GM12891 (cell line): ENCODE measurements around the gene CHI3L1.

Source experiments
- DNase-seq: peaks from one replicate; pipeline ENCODE4 v3.0.0; 2011; ENCODE audit warnings: low spot score; ENCODE audit not compliant: insufficient read length
- FAIRE-seq: peaks from 2 replicates; lab custom pipeline; 2011; peaks lifted over from hg19 to GRCh38; lab: Jason Lieb, UNC
- PAX5 ChIP-seq: IDR thresholded peaks from 2 replicates; pipeline ENCODE4 v1.6.1; 2011; ENCODE audit warnings: low read length, moderate library complexity, mild to moderate bottlenecking; ENCODE audit not compliant: insufficient read depth, severe bottlenecking
- POLR2A ChIP-seq: IDR thresholded peaks from 2 replicates; pipeline ENCODE4 v1.6.1; 2011; ENCODE audit warnings: low read depth, low read length, control low read depth
- POLR2AphosphoS5 ChIP-seq: IDR thresholded peaks from 2 replicates; pipeline ENCODE4 v1.6.1; 2011; ENCODE audit warnings: low read depth, low read length, control low read depth
- POU2F2 ChIP-seq: IDR thresholded peaks from 2 replicates; pipeline ENCODE4 v1.6.1; 2011; ENCODE audit warnings: low read depth, mild to moderate bottlenecking, control low read depth, low read length, moderate library complexity
- SPI1 ChIP-seq: IDR thresholded peaks from 2 replicates; pipeline ENCODE4 v1.6.1; 2011; ENCODE audit warnings: low read depth, low read length, control low read depth
- TAF1 ChIP-seq: IDR thresholded peaks from 2 replicates; pipeline ENCODE4 v1.6.1; 2011; ENCODE audit warnings: low read depth, low read length, control low read depth

CHI3L1 gene

DNA sequence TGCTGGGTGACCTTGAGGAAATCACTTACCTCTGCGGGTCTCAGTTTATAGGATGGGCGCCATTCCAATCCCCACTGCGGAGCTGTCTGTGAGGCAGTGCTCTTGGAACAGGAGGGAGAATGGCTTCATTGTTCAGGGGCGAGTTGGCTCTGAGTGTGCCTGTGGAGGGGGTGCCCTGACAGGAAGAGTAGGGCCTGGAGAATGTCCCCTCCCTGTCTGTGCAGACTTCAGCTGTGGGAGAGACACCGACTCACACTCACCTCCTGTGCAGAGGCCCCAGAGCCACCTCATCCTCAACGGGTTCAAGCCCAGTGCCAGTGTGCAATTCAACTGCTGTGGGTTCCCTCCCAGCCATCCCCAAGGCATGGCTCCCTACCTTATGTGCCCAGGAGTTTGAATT, 41.8 kb downstream of the CHI3L1 start:
- no peak for FAIRE-seq
- TF ChIP-seq PAX5: no peak
- no peak for TF ChIP-seq POLR2A
- no peak for TF ChIP-seq POU2F2
- TF ChIP-seq SPI1: no peak
- TF ChIP-seq TAF1: no peak
- TF ChIP-seq POLR2AphosphoS5: no peak
- DNase-seq: no peak

DNA sequence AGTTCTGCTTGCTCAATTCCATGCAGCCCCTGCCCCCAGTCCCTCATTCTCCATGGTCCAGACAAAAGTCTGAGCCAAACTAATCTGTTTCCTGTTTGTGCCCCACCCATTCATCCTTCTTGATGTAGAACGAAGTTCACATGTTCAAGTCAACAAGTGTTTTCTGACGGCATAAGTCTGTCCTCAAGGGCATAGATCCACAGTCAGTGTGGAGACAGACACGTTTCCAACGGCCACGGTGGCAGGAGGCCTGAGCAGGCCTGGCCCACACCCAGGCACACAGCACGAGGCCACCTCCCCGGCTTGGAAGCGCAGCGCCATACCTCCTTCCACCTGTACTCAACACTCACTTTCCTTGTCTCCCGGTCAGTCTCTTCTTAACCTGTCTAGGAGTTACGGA, 42.9 kb downstream of the CHI3L1 start:
- DNase-seq (no peak), FAIRE-seq (no peak)
- TF ChIP-seq TAF1 (no peak), POU2F2 (no peak), SPI1 (no peak), PAX5 (no peak), POLR2AphosphoS5 (no peak), POLR2A (no peak)

DNA sequence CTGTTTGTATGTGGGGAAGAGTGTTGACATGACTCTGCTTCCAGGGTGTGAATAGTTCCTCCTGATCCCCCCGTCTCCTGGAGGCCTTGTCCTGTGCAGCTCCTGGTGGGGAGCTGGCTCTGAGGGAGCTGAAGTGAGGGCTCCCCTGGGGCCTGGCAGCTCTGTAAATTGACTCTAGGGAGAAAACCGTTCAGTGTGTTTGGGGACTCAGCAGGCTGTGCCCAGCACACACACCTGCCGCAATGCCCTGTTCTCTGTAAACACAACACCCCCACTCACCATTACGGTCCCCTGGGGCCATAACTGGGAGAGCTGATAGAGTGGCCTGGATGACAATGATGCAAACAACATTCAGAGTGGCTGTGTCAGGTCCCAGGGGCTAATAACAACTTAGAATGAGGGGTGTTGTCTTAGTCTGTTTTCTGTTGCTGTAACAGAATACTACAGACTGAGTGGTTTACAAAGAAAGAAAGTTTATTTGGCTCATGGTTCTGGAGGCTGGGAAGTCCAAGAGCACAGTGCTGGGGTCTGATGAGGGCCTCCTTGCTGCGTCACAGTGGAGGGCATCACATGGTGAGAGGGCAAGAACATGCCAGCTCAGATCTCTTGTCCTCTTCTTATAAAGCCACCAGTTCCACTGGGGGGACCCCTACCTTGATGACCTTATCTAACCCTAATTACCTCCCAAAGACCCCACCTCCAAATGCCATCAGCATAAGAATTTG, 43.7 kb downstream of the CHI3L1 start:
- TF ChIP-seq PAX5 (no peak), POLR2A (no peak), TAF1 (no peak), SPI1 (no peak), POLR2AphosphoS5 (no peak), POU2F2 (no peak)
- DNase-seq (no peak), FAIRE-seq (no peak)

DNA sequence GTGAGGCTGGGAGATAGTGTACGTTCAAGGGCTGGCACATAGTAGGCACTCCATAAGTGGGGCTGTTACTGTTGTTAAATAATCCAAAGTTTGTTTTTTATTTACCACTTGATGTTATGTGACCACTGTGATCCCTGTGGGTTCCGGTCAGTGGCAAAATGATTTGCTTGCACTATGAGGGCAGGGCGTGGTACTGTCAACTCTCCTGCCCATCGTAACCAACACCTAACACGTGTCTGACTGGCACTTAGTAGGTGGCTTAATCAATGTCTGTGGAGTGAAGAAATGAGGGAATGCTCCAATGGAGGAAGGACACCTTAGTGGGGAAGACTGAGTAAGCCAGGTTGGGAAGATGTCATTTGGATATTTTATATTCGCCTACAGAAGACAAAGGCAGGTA, 44.4 kb downstream of the CHI3L1 start:
- FAIRE-seq (no peak), DNase-seq (no peak)
- TF ChIP-seq POLR2AphosphoS5: no peak

DNA sequence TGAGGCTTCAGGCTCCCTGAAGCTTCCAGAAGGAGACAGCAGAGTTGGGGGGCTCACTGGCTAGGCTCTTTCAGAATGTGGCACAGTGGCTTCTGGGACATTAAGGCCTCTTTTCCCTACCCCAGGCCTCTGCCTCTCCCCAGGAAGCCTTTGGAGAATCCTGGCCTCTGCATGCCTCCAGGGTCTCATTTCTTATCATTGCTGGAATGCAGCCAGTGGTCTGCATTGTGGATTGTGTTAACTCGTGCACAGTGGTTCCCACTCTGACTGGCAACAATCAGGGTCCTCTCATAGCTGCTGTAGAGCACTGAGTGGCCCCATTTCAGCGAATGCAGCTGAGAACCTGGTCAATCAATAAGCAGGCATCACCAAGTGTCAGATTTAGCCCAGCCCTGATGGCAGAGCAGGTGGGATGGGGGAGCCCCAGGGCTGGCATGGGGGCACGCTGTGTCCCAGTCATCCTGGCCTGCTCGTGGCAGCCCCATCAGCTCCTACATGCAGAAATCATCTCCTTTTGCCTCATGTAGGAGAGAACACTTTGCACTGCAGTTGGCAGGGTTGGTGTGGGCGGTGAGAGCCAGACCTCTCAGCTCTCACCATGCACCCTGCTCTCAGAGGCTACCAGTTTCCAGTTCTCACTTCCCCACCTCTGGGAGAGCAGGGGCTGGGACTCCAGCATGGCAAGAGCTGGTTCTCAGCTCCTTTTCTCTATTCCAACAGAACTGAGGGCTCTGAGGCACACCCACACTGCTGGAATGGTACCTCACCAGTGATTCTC, 45.6 kb downstream of the CHI3L1 start:
- DNase-seq (no peak), FAIRE-seq (no peak)
- TF ChIP-seq POLR2AphosphoS5 (no peak), TAF1 (no peak), POU2F2 (no peak), SPI1 (no peak), POLR2A (no peak), PAX5 (no peak)

DNA sequence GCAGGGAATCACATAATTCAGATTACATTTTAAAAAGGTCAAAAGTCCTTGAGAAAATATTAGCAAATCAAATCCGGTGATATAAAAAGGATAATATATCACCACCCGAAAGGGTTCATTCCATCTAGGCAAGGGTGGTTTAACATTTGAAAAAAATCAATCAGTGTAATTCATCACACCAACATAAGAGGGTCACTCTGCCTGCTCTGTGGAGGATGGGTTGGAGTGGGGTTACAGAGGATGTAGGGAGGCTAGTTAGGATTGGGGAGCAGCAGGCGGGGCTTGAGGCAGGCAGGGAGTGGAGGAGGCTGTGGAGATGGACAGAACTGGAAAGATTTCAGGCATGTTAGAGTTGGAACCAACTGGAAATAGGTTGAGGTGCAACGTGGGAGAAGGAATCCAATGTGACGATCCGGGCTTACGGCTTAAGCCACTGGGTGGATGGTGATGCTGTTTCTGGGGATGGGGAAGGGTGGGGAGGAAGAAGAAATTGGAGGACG, 46.5 kb downstream of the CHI3L1 start:
- no peak for FAIRE-seq
- DNase-seq: no peak
- TF ChIP-seq POLR2AphosphoS5 (no peak), TAF1 (no peak), POLR2A (no peak), PAX5 (no peak), SPI1 (no peak), POU2F2 (no peak)

DNA sequence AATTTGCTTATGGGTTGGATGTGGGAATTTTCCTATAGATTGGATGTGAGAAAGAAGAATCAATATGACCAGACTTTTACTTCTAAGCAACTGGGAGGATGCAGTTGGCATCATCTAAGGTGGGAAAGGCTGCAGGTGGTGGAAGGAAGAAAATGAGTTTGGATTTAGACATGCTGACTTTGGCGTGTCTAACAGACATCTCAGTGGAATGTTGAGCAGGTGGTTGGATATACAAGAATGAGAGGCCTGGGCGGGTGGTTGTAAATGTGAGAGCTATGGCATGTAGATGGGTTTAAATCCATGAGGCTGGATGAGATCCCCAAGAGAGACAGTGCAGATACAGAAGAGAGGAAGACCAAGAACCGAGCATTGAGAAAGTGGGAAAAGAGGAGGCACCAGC, 48.4 kb downstream of the CHI3L1 start:
- no peak for FAIRE-seq
- TF ChIP-seq POU2F2 (no peak), POLR2A (no peak), SPI1 (no peak), TAF1 (no peak), PAX5 (no peak), POLR2AphosphoS5 (no peak)
- no peak for DNase-seq

DNA sequence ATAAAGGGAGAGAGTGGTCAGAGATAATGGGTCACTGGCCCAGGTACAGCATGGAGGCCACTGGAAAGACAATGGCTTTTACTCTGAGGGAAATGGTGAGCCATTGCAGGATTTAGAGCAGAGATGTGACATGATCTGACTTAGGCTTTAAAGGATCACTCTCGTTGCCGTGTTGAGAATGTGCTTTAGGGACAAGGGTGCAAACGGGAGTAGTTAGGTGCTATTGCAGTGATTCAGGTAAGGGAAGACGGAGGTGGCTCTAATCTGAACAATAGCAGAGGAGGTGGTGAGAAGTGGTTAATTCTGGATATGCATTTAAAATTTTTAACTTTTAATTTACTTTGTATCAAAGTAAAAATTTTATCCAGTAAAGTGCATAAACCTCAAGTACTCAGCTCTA, 49.2 kb downstream of the CHI3L1 start:
- no peak for FAIRE-seq
- TF ChIP-seq PAX5: no peak

DNA sequence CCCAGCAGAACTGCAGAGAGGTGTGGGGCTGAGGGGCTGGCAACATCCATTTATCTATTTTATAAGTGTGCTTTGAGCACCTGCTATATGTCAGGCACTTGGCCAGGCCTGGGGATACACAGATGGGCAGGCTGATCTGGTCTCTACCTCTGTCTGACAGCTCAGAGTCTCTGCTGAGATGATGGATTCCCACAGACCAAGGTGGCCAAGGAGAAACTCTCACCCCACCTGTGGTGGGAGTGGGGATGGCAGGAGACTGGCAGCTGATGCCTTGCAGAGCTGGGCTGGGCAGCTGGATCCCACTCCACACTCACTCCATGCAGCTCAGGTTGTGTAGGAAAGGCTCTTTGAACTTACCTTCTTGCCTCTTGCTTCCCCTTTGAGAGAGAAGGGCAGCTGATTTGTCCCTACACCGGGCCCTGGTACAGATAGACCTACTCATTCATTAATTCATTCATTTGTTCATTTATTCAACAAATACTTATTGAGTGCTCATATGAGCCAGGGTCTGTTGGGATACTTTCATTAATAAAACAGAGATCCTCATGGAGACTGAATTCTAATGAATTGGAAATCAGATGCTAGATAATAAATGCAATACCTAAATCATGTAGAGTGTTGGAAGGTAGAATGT, 50.0 kb downstream of the CHI3L1 start:
- TF ChIP-seq SPI1 (no peak), POLR2AphosphoS5 (no peak), POU2F2 (no peak), PAX5 (no peak)
- no peak for DNase-seq
- FAIRE-seq: no peak

More for the DNA sequence above, 49.2 kb downstream of the CHI3L1 start:
- no peak for DNase-seq
